Keratinocyte (primary cell): ENCODE measurements around the gene THBD. TPM values are rescaled to one million over a fixed set of nuclear protein-coding genes. Genes with fewer than 3 reads are reported as not detected.
A peak's percentile ranks its signal among the peaks of the same experiment; 100 is the strongest.

Experiments used
- DNase-seq: peaks from one replicate; pipeline ENCODE4 v3.0.0-alpha.2; 2011; ENCODE audit warnings: low read depth, missing footprints, low spot score
- FAIRE-seq: peaks from 2 replicates; lab custom pipeline; 2011; peaks lifted over from hg19 to GRCh38; lab: Jason Lieb, UNC
- H2AFZ ChIP-seq: 2 replicates; pipeline ENCODE4 v1.6.0; 2012; ENCODE audit warnings: low read length, control low read depth, inconsistent platforms; ENCODE audit not compliant: control insufficient read depth
- H3K27ac ChIP-seq: 2 replicates; pipeline ENCODE4 v1.5.1; 2011; ENCODE audit warnings: low read length; ENCODE audit not compliant: control insufficient read depth, insufficient read depth
- H3K27me3 ChIP-seq: 3 replicates; pipeline ENCODE4 v1.6.0; 2011; ENCODE audit warnings: low read length; ENCODE audit not compliant: control insufficient read depth, insufficient read depth; ENCODE audit errors: extremely low read depth
- H3K36me3 ChIP-seq, 2 experiments: 2 replicates in 1 of 2; 3 replicates in 1 of 2; pipeline ENCODE4 v1.5.1; 2011; ENCODE audit warnings: low read length in 2 of 2, mild to moderate bottlenecking in 1 of 2; ENCODE audit not compliant: control insufficient read depth in 2 of 2, insufficient read depth in 2 of 2; ENCODE audit errors: extremely low read depth in 1 of 2
- H3K4me1 ChIP-seq: 3 replicates; pipeline ENCODE4 v1.5.1; 2011; ENCODE audit warnings: low read length; ENCODE audit not compliant: control insufficient read depth, insufficient read depth; ENCODE audit errors: extremely low read depth
- H3K4me2 ChIP-seq: 3 replicates; pipeline ENCODE4 v1.6.0; 2011; ENCODE audit warnings: low read depth, low read length; ENCODE audit not compliant: control insufficient read depth, insufficient read depth; ENCODE audit errors: extremely low read depth
- H3K4me3 ChIP-seq, 3 experiments: fragments of 200-600 bp in 1 of 3; sonication (generic) in 1 of 3; 2 replicates in 2 of 3; 3 replicates in 1 of 3; pipeline ENCODE4 v1.5.1; 2011 to 2016; ENCODE audit warnings: low read length in 3 of 3, mild to moderate bottlenecking in 3 of 3, control low read depth in 2 of 3, inconsistent platforms in 1 of 3, low read depth in 1 of 3, mixed read lengths in 1 of 3, mixed run types in 1 of 3, moderate library complexity in 1 of 3; ENCODE audit not compliant: control insufficient read depth in 2 of 3, insufficient read depth in 2 of 3; ENCODE audit errors: extremely low read depth in 1 of 3
- H3K79me2 ChIP-seq: 2 replicates; pipeline ENCODE4 v1.6.0; 2012; ENCODE audit warnings: low read length; ENCODE audit not compliant: control insufficient read depth, insufficient read depth
- H3K9ac ChIP-seq: 3 replicates; pipeline ENCODE4 v1.6.0; 2011; ENCODE audit warnings: low read length; ENCODE audit not compliant: control insufficient read depth, insufficient read depth; ENCODE audit errors: extremely low read depth
- H3K9me1 ChIP-seq: 3 replicates; pipeline ENCODE4 v1.6.0; 2011; ENCODE audit warnings: low read length; ENCODE audit not compliant: control insufficient read depth, insufficient read depth; ENCODE audit errors: extremely low read depth
- H3K9me3 ChIP-seq: 2 replicates; pipeline ENCODE4 v1.5.1; 2012; ENCODE audit warnings: low read depth, low read length; ENCODE audit not compliant: control insufficient read depth
- H4K20me1 ChIP-seq: 3 replicates; pipeline ENCODE4 v1.6.0; 2011; ENCODE audit warnings: low read length; ENCODE audit not compliant: control insufficient read depth, insufficient read depth; ENCODE audit errors: extremely low read depth
- CTCF ChIP-seq, 3 experiments: IDR thresholded peaks in 1 of 3; conservative IDR thresholded peaks in 1 of 3; optimal IDR thresholded peaks in 1 of 3; 2 replicates in 2 of 3; 3 replicates in 1 of 3; pipeline versions ENCODE3 to v1.5.1; 2011; ENCODE audit warnings: low read length in 3 of 3, mild to moderate bottlenecking in 3 of 3, moderate library complexity in 2 of 3, control low read depth in 1 of 3, inconsistent platforms in 1 of 3; ENCODE audit not compliant: insufficient read depth in 2 of 3; ENCODE audit errors: extremely low read depth in 1 of 3
- EZH2 ChIP-seq: IDR thresholded peaks from one replicate; pipeline ENCODE4 v1.6.1; 2012; ENCODE audit warnings: inconsistent platforms, mild to moderate bottlenecking, low read length, moderate library complexity
- dilution Hi-C: fragments of 300-500 bp; cut with MboI; formaldehyde crosslinking; loops from one replicate; pipeline ENCODE4 v1.7.0; 2020; ENCODE audit warnings: low sequenced_read_pairs; ENCODE audit not compliant: extremely low pct_ligation_motif_present
- polyA plus RNA-seq, 5 experiments: library from polyadenylated mRNA; depleted of rRNA in 3 of 5; stranded (reverse) in 3 of 5; stranded (forward) in 1 of 5; unstranded in 1 of 5; fragments of >200 nt; gene quantifications; 1 replicate in 1 of 5; 2 replicates in 3 of 5; 3 replicates in 1 of 5; pipeline versions ENCODE4 v1.2.1 to v1.2.3, GENCODE V29; 2011 to 2012; ENCODE audit warnings: missing spikeins in 2 of 5, low read depth in 1 of 5, low replicate concordance in 1 of 5

THBD gene
- polyA plus RNA-seq, 1 donor (not counting 4 experiments of a cell fraction or from before 2014, with no cell fraction given), result 4.7 TPM

DNA sequence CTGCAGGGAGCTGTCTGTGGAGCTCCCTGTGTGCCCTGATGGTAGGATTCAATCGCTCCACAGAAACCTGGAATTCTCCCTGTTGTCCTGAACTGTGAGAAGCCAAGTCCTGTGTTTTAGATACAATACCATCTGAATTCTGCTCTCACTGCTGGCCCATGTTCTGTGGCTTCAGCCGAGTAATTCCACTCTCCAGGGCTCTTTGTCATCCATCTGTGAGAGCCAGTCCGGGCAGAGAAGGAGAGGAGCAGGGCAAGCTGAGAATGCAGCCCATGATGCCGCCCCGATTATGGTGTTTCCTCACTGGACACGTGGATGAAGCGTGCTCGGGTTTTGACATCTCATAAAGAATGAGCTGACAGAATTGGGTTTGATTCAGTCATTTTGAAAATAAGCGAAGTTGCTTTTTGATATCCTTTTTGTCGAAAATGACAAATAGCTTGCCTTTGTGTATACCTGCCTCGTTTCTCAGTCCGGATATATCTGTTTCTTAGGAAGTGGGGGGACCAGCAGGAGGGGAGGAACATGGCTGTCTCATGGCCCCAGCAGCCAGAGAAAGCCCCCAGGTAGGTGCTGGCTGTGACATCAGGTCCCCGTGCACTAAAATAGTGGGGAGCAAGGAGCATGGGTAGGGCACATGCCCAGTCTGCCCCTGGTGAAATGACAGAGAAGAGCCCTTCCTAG lies 44.9 kb upstream of the THBD start:
- no peaks in the 10 kb centered on the region for H3K9me1 ChIP-seq

DNA sequence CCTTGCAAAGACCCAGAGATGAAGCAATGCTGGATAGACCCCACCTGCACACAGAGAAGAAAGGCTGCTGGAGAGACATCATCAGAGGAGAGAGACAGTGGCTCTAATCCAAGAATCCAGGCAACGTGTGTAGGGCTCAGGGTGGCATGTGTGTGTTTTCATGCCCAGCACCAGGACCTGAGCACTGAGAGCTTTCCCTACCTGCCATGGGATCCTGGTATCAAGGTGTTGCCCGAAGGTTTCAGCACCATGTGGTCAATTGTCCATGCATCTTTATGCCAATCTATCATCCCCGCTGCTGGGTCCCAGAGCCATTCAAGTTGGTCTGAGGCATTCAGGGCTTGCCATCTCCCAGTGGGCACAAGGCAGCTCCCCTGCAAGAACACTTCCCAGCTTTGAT lies 44.1 kb upstream of the THBD start:
- H3K9ac ChIP-seq, result no peak overlapping the region
- H4K20me1 ChIP-seq, result no peaks in the 10 kb centered on the region
- H3K36me3 ChIP-seq, result no peaks in the 10 kb centered on the region
- dilution Hi-C loops, result no loop called here
- H3K4me2 ChIP-seq, result no peak overlapping the region
- H3K79me2 ChIP-seq, result no peaks in the 10 kb centered on the region
- H3K27ac ChIP-seq, result no peak overlapping the region
- peak; percentile 26 for FAIRE-seq
- H3K4me1 ChIP-seq, result peaks cover 24% of the 10 kb centered on the region
- no peak overlapping the region for H2AFZ ChIP-seq
- H3K4me3 ChIP-seq, result no peak overlapping the region
- H3K9me3 ChIP-seq, result no peaks in the 10 kb centered on the region
- no peak for TF ChIP-seq CTCF (optimal IDR thresholded peaks at IDR 0.05 in 1 of 3, IDR thresholded peaks at IDR 0.05 in 1 of 3, conservative IDR thresholded peaks at IDR 0.05 in 1 of 3; ENCODE audit: extremely low read depth in 1 of 3, insufficient read depth in 2 of 3, low read length in 3 of 3)
- no peak for TF ChIP-seq EZH2
- no peaks in the 10 kb centered on the region for H3K27me3 ChIP-seq
- H3K9me1 ChIP-seq, result no peaks in the 10 kb centered on the region
- no peak for DNase-seq

More for the DNA sequence above, 44.9 kb upstream of the THBD start:
- Histone ChIP-seq H4K20me1 (no peaks in the 10 kb centered on the region), H3K27me3 (no peaks in the 10 kb centered on the region), H2AFZ (no peak overlapping the region), H3K4me3 (no peak overlapping the region), H3K9ac (peak overlapping the region; percentile 46), H3K36me3 (no peaks in the 10 kb centered on the region), H3K4me2 (peak overlapping the region; percentile 27), H3K4me1 (peaks cover 27% of the 10 kb centered on the region), H3K9me3 (no peaks in the 10 kb centered on the region), H3K27ac (peak overlapping the region; percentile 69), H3K79me2 (no peaks in the 10 kb centered on the region)
- DNase-seq (no peak), FAIRE-seq (peak; percentile 29)
- TF ChIP-seq EZH2, result no peak
- TF ChIP-seq CTCF (optimal IDR thresholded peaks at IDR 0.05 in 1 of 3, IDR thresholded peaks at IDR 0.05 in 1 of 3, conservative IDR thresholded peaks at IDR 0.05 in 1 of 3; ENCODE audit: extremely low read depth in 1 of 3, insufficient read depth in 2 of 3, low read length in 3 of 3), result no peak
- dilution Hi-C loops, result no loop called here
